Measurements from ENCODE around the gene LRRN3. TPM values are rescaled to one million over a fixed set of nuclear protein-coding genes. Genes with fewer than 3 reads are reported as not detected.
A peak's percentile ranks its signal among the peaks of the same experiment; 100 is the strongest.

The LRRN3 gene
- total RNA-seq, 4 donors from 2014 or later = 0.23 to 1.6 (median 0.40) TPM; not detected in 1

GRCh38 chr7:111138193-111138569 lies 47.3 kb downstream of the LRRN3 start:
- TF ChIP-seq POLR2AphosphoS5 (IDR thresholded peaks at IDR 0.05) (no peak), EP300 (IDR thresholded peaks at IDR 0.05) (no peak), CTCF (IDR thresholded peaks at IDR 0.05) (no peak), POLR2A (IDR thresholded peaks at IDR 0.05) (no peak)
- Histone ChIP-seq H3K4me3 (no peak overlapping the region), H3K27me3 (no peaks in the 10 kb centered on the region), H3K36me3 (no peaks in the 10 kb centered on the region), H3K27ac (peak overlapping the region in 1 of 4 donors; percentile 16), H3K9me3 (no peaks in the 10 kb centered on the region), H3K4me1 (peaks cover 0 to 13% (median 3%) of the 10 kb centered on the region in 3 donors)
- ATAC-seq = no peak
- 47 to 56% methylated on average over 2 of the region's 2 CpGs for WGBS, 2 donors (ENCODE audit: low coverage in 1 of 2)

GRCh38 chr7:111138586-111138985 lies 47.7 kb downstream of the LRRN3 start:
- Histone ChIP-seq H3K36me3 (no peaks in the 10 kb centered on the region), H3K4me1 (peaks cover 0 to 16% (median 3%) of the 10 kb centered on the region in 3 donors), H3K27me3 (no peaks in the 10 kb centered on the region), H3K27ac (no peak overlapping the region), H3K4me3 (no peak overlapping the region), H3K9me3 (no peaks in the 10 kb centered on the region)
- no peak for TF ChIP-seq POLR2A (IDR thresholded peaks at IDR 0.05)
- no peak for TF ChIP-seq EP300 (IDR thresholded peaks at IDR 0.05)
- TF ChIP-seq CTCF (IDR thresholded peaks at IDR 0.05) = no peak
- TF ChIP-seq POLR2AphosphoS5 (IDR thresholded peaks at IDR 0.05) = no peak
- no peak for ATAC-seq

- no peak overlapping the region for H3K27ac ChIP-seq
- H3K4me1 ChIP-seq = peaks cover 0 to 16% (median 3%) of the 10 kb centered on the region in 3 donors
- no peak for ATAC-seq
- TF ChIP-seq POLR2AphosphoS5 (IDR thresholded peaks at IDR 0.05) (no peak), CTCF (IDR thresholded peaks at IDR 0.05) (no peak), POLR2A (IDR thresholded peaks at IDR 0.05) (no peak), EP300 (IDR thresholded peaks at IDR 0.05) (no peak)
- H3K4me3 ChIP-seq = no peak overlapping the region
- no peaks in the 10 kb centered on the region for H3K9me3 ChIP-seq
- H3K36me3 ChIP-seq = no peaks in the 10 kb centered on the region
- H3K27me3 ChIP-seq = no peaks in the 10 kb centered on the region
- WGBS, 2 donors (ENCODE audit: low coverage in 1 of 2) = 60 to 67% methylated on average over 2 of the region's 2 CpGs
Measured at GRCh38 chr7:111140091-111140865, 49.4 kb downstream of the LRRN3 start.

- no peak for ATAC-seq
- Histone ChIP-seq H3K9me3 (no peaks in the 10 kb centered on the region), H3K27ac (no peak overlapping the region), H3K4me1 (peaks cover 0 to 4% (median 0%) of the 10 kb centered on the region in 3 donors), H3K36me3 (no peaks in the 10 kb centered on the region), H3K4me3 (no peak overlapping the region), H3K27me3 (no peaks in the 10 kb centered on the region)
- 92 to 94% methylated on average over 2 of the region's 2 CpGs for WGBS, 2 donors (ENCODE audit: low coverage in 1 of 2)
- TF ChIP-seq CTCF (IDR thresholded peaks at IDR 0.05) = no peak
- no peak for TF ChIP-seq POLR2AphosphoS5 (IDR thresholded peaks at IDR 0.05)
- TF ChIP-seq POLR2A (IDR thresholded peaks at IDR 0.05) = no peak
- TF ChIP-seq EP300 (IDR thresholded peaks at IDR 0.05) = no peak
Measured at GRCh38 chr7:111145472-111145871, 54.5 kb downstream of the LRRN3 start.

- Histone ChIP-seq H3K4me3 (no peak overlapping the region), H3K4me1 (peaks cover 0 to 4% (median 0%) of the 10 kb centered on the region in 3 donors), H3K9me3 (no peaks in the 10 kb centered on the region), H3K27me3 (no peaks in the 10 kb centered on the region), H3K27ac (no peak overlapping the region), H3K36me3 (no peaks in the 10 kb centered on the region)
- TF ChIP-seq EP300 (IDR thresholded peaks at IDR 0.05) (no peak), CTCF (IDR thresholded peaks at IDR 0.05) (no peak), POLR2A (IDR thresholded peaks at IDR 0.05) (no peak), POLR2AphosphoS5 (IDR thresholded peaks at IDR 0.05) (no peak)
- ATAC-seq = no peak
Measured at GRCh38 chr7:111146136-111146535, 55.2 kb downstream of the LRRN3 start.
